Right lung (tissue), 10 donors: ENCODE data around the gene MSMB. TPM values are rescaled to one million over a fixed set of nuclear protein-coding genes. Genes with fewer than 3 reads are reported as not detected.
"Not testable (repeated sequence)": the region's sequence is repeated elsewhere in the genome, so short reads cannot be mapped to it uniquely, and the experiment has no call there.

Experiments used
- DNase-seq, 2 donors: peaks; one replicate each; pipeline ENCODE4 v3.0.0-alpha.2; 2013
- long read RNA-seq, 8 donors: transcript quantifications; one replicate each; lab custom pipeline, GENCODE V29; 2026
- polyA plus RNA-seq, 5 donors: library from polyadenylated mRNA; unstranded; fragments of 120-200 nt; gene quantifications; one replicate each; pipeline versions ENCODE4 v1.2.1 to v1.2.3, GENCODE V29; 2013; ENCODE audit warnings: inconsistent platforms in 1 of 5, low replicate concordance in 1 of 5; ENCODE audit not compliant: insufficient read length in 5 of 5, insufficient read depth in 1 of 5

Gene MSMB
- polyA plus RNA-seq: not detected
- long read RNA-seq, donor 1: 0 reads
- long read RNA-seq, donor 2: 0 reads
- long read RNA-seq, donor 3: 0 reads
- long read RNA-seq, donor 4: 0 reads
- long read RNA-seq, donor 5: 0 reads
- long read RNA-seq, donor 6: 0 reads
- long read RNA-seq, donor 7: 0 reads
- long read RNA-seq, donor 8: 0 reads

GRCh38 chr10:46046261-46046660, at the start of gene MSMB:
Gene MSMB, minus strand, starts transcription at chr10:46046269. Its CDS starts 32 bp downstream, at chr10:46046237.
- DNase-seq: no peak

GRCh38 chr10:46094931-46095750, 49.1 kb upstream of the MSMB start:
- no peak for DNase-seq

DNA sequence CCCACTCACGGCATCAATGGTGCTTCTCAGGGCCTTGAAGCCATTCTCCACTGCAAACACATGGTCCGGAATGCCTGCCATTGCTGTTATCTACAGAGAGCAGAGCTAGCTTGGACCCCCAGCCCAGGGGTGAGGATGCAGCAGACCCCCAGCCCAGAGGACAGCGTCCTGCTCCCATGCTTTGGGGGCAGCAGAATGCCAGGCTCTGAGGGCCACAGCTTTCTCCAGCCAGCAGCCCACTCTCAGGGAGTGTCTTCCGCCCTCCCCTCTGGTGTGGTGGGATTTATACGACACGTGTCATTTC, 48.1 kb upstream of the MSMB start:
- no peak for DNase-seq

DNA sequence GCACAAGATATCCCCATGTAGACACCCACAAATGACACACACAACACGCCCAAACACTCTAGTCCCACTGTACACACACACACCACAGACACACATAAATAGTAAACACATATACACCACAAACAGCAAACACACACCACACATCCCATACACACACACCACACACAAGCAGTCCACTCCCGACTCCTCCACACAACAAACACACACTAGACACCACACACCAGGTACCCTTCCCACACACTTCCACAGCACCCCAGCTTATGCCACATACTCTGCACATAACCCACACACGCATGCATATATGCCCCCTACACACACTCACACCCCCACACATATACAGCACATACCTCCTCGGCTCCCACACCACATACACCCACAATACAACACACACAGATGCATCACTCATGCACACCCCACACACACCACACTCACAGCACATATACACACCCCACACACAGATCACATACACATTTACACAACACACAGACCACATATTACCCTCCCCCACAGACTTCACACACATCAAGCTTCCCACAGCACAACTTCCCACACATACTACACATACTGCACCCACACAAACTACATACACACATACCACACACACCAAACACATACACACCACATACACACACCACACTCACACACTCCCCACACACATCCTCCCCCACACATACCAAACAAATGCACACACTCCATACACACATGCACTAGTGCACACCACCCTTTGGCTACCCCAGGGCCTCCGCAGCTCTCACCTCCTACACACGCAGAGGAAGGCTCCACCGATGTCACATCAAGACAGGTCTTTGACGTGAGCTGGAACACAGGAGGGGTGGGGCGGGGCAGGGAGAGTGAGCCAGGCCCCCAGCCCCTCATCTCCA, 47.5 kb upstream of the MSMB start:
- DNase-seq: not testable (repeated sequence)

- DNase-seq: no peak
These were observed 46.5 kb upstream of the MSMB start for GRCh38 chr10:46092524-46093081.

- no peak for DNase-seq
These were observed 45.9 kb upstream of the MSMB start for GRCh38 chr10:46091828-46092523.

DNA sequence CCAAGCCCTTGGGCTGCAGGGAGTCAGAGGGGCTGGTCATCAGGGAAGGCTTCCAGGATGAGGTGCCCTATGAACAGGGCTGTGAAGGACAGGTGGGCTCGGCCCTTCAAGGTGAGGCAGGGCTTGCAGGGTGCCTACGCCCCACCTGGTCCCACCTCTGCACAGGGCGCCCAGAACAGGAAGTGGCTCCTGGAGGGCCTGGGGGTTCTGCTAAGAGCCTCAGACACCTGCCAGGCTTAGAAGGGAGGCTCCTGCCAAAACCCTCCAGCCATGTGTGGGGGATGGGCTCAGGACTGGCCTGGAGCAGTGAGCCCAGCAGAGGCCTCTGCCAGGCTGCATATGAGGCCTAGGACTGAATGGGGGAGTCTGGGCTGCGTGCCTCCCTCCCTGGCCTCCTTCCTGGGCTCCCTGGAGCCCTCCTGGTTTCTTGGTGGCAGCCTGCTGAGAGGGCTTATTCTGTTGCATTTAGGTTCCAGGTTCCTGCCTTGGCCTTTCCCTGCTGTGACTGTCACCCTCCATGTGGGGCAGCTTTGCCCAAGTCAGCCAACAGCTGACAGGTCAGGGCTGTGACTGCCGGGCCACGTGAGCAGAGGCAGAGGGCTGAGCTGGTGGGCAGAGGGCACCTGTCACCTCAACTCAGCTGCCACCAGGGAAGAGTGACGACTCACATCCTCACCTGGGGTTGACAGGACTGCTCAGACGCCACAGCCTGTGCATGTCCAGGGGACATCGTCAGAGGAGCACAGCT, 45.2 kb upstream of the MSMB start:
- DNase-seq: no peak

DNA sequence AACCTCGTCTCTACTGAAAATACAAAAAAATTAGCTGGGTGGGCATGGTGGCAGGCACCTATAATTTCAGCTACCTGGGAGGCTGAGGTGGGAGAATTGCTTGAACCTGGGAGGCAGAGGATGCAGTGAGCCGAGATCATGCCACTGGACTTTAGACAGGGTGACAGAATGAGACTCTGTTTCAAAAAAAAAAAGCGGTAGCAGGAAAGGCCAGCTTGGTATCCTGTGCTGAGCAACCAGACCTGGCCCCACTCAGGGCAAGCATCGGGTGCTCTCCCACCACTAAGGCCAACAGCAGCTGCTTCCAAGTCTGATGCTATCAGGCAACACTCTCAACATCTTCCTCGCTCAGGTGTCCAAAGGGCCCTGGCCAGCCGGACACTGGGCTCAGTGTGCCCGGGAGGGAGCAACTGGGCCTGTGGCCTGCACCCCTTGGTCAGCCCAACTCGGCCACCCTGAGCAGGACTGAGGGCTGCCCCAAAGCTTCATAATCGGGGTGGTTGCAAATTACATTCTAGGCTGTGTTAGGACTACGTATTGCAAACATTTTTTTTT, 44.3 kb upstream of the MSMB start:
- no peak for DNase-seq

DNA sequence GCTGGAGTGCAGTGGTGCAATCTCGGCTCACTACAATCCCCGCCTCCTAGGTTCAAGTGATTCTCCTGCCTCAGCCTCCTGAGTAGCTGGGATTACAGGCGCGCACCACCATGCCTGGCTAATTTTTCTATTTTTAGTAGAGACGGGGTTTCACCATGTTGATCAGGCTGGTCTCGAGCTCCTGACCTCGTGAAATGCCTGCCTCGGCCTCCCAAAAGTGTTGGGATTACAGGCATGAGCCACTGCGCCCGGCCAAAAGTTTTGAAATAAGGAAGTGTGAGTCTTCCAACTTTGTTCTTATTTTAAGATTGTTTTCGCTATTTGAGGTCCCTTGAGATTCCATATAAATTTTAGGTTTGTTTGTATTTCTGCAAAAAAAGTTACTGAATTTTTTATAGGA, 41.3 kb upstream of the MSMB start:
- not testable (repeated sequence) for DNase-seq

- DNase-seq: no peak
These were observed 38.5 kb upstream of the MSMB start for GRCh38 chr10:46084321-46085165.

DNA sequence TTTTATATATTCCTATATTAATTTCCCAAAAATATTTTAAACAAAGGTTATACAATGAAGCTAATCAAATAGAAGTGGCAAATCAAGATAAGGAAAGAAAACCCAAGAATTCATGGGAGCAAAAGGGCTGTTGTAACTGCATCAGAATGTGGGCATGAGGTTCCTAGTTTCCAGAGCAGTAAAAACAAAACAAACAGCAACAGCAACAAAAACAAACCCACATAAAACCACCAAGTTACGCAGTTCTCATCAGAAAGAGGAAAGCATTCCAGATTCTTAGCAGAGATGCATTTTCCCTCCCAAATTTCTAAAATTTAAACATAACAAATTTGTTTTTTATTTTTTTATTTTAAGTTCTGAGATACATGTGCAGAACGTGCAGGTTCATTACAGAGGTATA, 34.8 kb upstream of the MSMB start:
- no peak for DNase-seq

- DNase-seq: no peak
These were observed 33.9 kb upstream of the MSMB start for GRCh38 chr10:46079831-46080585.

DNA sequence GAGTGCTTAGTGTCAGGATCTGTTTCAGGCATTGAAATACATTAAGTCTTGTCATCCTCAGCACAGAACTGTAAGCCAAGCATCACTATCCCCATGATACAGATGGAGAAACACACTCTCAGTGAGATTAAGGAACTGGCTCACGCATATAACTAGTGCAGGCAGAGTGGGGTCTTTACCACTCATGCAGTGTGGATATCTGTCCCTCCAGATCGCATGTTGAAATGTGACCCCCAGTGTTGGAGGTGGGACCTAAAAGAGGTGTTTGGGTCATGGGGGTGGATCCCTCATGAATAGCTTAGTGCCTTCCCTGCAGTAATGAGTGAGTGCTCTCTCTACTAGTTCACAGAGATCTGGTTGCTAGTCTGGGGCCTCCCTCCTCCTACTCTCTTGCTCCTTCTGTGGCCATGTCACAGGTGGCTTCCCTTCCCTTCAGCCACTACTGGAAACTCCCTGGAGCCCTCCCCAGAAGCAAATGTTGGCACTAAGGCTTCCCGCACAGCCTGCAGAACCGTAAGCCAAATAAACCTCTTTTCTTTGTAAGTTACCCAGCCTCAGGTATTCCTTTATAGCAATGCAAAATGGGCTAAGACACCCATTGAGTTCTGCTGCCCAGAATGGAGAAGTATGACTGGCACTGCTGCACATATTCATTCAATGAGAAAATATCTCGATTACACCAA, 31.8 kb upstream of the MSMB start:
- no peak for DNase-seq

DNA sequence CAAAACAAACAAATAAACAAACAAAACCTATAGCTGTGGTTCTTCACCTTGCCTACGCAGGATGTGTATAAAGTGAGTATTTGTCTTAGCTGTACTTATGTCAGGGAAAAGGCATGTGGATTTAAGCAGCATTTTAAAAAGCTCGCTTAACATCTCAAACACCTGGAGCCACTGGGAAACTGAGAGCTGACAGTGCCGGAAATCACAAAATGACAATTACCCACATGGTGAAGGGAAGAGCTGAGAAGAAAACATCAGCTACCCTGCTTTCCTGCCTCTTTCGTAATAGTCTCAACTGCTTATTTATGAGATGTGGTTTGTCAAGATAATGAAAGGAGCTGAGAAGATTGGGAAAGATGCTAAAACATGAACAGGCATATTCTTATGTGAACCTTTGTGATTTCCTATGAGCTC, 31.1 kb upstream of the MSMB start:
- no peak for DNase-seq

- DNase-seq: no peak
These were observed 29.8 kb upstream of the MSMB start for GRCh38 chr10:46075869-46076268.

DNA sequence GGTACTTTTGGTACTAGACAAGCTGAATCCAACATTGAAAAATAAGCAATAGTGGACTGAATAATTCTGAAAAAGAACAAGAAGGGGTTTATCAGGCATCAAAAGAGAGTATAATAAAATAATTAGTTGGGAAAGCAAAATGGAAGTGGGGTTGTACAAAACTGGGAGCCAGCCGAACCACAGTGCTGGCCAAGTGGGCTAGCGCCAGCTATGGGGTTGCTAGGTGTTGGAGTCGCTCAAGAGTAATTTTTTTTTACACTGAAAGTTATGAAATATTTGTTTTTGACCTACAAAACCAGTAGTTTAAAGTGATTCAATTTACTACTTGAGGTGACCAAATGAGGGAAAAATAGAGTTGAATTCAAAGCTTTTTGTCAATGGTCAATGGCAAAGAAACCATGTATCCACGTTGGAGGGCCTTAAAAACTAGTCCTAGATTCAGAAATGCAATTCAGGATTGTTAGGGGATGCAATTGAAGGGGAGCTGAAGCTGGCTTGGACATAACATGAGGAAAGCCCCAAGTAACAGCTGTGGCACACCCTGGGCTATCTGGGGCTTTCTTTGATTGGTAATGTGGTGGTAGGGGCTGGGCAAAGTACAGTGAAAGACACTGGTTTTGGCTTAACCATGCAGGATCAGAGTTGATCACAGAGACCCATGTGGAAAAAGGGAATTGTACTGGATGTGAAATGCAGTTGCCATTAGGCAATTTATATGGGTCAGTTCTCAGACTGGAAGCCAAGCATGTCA, 28.3 kb upstream of the MSMB start:
- DNase-seq: no peak

- DNase-seq: no peak
These were observed 27.5 kb upstream of the MSMB start for GRCh38 chr10:46073564-46073963.
